HepG2 (cell line): ENCODE results near the gene NFE2L1. TPM values are rescaled to one million over a fixed set of nuclear protein-coding genes. Genes with fewer than 3 reads are reported as not detected.

Experiments used
- ARNTL ChIP-seq: sonication (generic); formaldehyde crosslinking; IDR thresholded peaks from 2 replicates; pipeline ENCODE4 v1.4.0; 2020; ENCODE audit warnings: mild to moderate bottlenecking, missing genetic modification reagents
- ATF7-NPFF ChIP-seq: sonication (generic); formaldehyde crosslinking; IDR thresholded peaks from 2 replicates; pipeline ENCODE4 v1.8.1; 2023; ENCODE audit warnings: mild to moderate bottlenecking, low read depth, missing genetic modification reagents, moderate library complexity
- ELF4 ChIP-seq: sonication (generic); formaldehyde crosslinking; IDR thresholded peaks from 2 replicates; pipeline ENCODE4 v1.5.0; 2020; ENCODE audit warnings: missing genetic modification reagents, mild to moderate bottlenecking, moderate library complexity, borderline replicate concordance
- GFI1 ChIP-seq: sonication (generic); formaldehyde crosslinking; IDR thresholded peaks from 2 replicates; pipeline ENCODE4 v1.5.0; 2020; ENCODE audit warnings: missing genetic modification reagents, mild to moderate bottlenecking, borderline replicate concordance
- ISX ChIP-seq: sonication (generic); formaldehyde crosslinking; conservative IDR thresholded peaks from 2 replicates; pipeline ENCODE4 v1.5.0; 2020; ENCODE audit warnings: missing genetic modification reagents
- MYC ChIP-seq: sonication (generic); formaldehyde crosslinking; IDR thresholded peaks from 2 replicates; pipeline ENCODE4 v1.9.0; 2021; ENCODE audit warnings: missing genetic modification reagents, borderline replicate concordance
- PLRG1 ChIP-seq: fragments of 450-650 bp; conservative IDR thresholded peaks from 2 replicates; pipeline ENCODE4 v1.6.1; 2016
- SRY ChIP-seq: sonication (generic); formaldehyde crosslinking; IDR thresholded peaks from 2 replicates; pipeline ENCODE4 v1.8.0; 2022; ENCODE audit warnings: mild to moderate bottlenecking, missing genetic modification reagents
- ZBTB38 ChIP-seq: sonication (generic); formaldehyde crosslinking; IDR thresholded peaks from 2 replicates; pipeline ENCODE4 v1.5.1; 2020; ENCODE audit warnings: mild to moderate bottlenecking, missing genetic modification reagents
- ZC3H13 ChIP-seq: sonication (generic); formaldehyde crosslinking; IDR thresholded peaks from 2 replicates; pipeline ENCODE4 v1.8.1; 2023; ENCODE audit warnings: mild to moderate bottlenecking, missing genetic modification reagents, moderate library complexity
- ZNF598 ChIP-seq: sonication (generic); formaldehyde crosslinking; IDR thresholded peaks from 2 replicates; pipeline ENCODE4 v1.5.1; 2020; ENCODE audit warnings: mild to moderate bottlenecking, missing genetic modification reagents, borderline replicate concordance
- ZNF660 ChIP-seq: sonication (generic); formaldehyde crosslinking; IDR thresholded peaks from 2 replicates; pipeline ENCODE4 v1.5.1; 2020; ENCODE audit warnings: mild to moderate bottlenecking, low read depth, missing genetic modification reagents, borderline replicate concordance
- ZNF672 ChIP-seq: sonication (generic); formaldehyde crosslinking; IDR thresholded peaks from 2 replicates; pipeline ENCODE4 v1.8.1; 2022; ENCODE audit warnings: missing genetic modification reagents
- ZNF7 ChIP-seq: IDR thresholded peaks from 2 replicates; pipeline ENCODE4 v1.6.1; 2016; ENCODE audit warnings: missing biosample characterization, missing genetic modification reagents
- polyA plus RNA-seq, 8 experiments: library from polyadenylated mRNA; depleted of rRNA in 3 of 8; stranded (reverse) in 7 of 8; unstranded in 1 of 8; fragments of >200 nt; fragmentation: Illumina TruSeq in 4 of 8; extraction: Trizol in 4 of 8; gene quantifications; 2 replicates each; pipeline versions ENCODE4 v1.2.1 to v1.2.3, GENCODE V29; 2011 to 2016; ENCODE audit warnings: low read depth in 4 of 8, missing spikeins in 1 of 8, mixed read lengths in 1 of 8; ENCODE audit not compliant: insufficient read depth in 1 of 8
- total RNA-seq, 5 experiments: library from RNA; depleted of rRNA; stranded (reverse); fragments of >200 nt; fragmentation: Illumina TruSeq; extraction: Trizol; gene quantifications; 2 replicates each; pipeline ENCODE4 v1.2.3, GENCODE V29; 2016; ENCODE audit warnings: low read depth in 1 of 5
- TF ChIP-seq, protein P1 (sequence below): sonication (generic); formaldehyde crosslinking; IDR thresholded peaks from 2 replicates; pipeline ENCODE4 v1.4.0; 2020; ENCODE audit warnings: missing genetic modification reagents
- TF ChIP-seq, protein P2 (sequence below): sonication (generic); formaldehyde crosslinking; IDR thresholded peaks from 2 replicates; pipeline ENCODE4 v1.4.0; 2020; ENCODE audit warnings: missing genetic modification reagents
- TF ChIP-seq, protein P3 (sequence below): IDR thresholded peaks from 2 replicates; pipeline ENCODE4 v1.6.1; 2012; ENCODE audit warnings: low read depth, low read length, improper control_type of control experiment
- TF ChIP-seq, protein P4 (sequence below): sonication (generic); formaldehyde crosslinking; IDR thresholded peaks from 2 replicates; pipeline ENCODE4 v1.5.0; 2020; ENCODE audit warnings: mild to moderate bottlenecking, missing genetic modification reagents, borderline replicate concordance

Gene NFE2L1
- total and polyA plus RNA-seq, 2 of the 13 experiments (the other 11 are each of a cell fraction or from before 2014, with no cell fraction given), result 67.0 to 234 TPM

DNA sequence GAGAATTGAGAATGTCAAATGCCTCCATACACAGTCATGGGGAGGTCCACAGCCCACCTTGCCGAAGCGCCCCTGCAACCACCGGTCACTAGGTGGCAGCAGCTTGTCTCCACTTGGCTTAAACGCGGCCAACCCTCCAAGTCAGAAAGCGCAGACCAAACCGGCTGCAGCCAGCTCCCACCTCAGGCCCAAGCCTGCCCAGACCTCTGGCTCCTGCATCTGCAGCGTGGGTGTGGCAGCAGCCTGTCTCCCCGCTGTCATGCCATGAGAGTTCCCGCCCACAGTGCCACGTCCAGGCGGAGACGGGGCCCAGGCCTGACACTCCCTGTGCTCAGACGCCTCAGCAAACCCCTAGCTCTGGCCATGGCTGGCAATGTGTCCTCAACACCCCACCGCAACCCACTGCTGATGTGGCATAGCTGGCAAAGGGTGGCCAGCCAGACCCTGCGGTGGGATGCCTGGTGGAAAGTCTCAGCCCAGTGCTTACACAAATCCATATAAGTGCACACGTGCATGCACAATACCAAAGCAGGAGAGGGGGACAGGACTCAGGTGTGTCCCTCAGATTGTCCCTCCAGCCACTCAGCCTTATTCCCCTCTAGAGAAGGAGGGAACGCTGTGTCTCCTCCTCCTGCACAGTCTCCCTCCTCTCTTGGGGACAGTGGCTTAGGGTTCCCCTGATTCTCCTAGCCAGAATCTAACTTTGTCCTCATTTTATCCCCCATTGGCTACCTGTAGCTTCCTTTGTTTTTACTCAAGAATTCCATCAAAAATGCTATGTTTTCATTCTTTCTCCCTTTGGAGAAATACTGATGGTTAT is 21.4 kb upstream of the NFE2L1 start (continued):
- TF ChIP-seq, protein P1, sequence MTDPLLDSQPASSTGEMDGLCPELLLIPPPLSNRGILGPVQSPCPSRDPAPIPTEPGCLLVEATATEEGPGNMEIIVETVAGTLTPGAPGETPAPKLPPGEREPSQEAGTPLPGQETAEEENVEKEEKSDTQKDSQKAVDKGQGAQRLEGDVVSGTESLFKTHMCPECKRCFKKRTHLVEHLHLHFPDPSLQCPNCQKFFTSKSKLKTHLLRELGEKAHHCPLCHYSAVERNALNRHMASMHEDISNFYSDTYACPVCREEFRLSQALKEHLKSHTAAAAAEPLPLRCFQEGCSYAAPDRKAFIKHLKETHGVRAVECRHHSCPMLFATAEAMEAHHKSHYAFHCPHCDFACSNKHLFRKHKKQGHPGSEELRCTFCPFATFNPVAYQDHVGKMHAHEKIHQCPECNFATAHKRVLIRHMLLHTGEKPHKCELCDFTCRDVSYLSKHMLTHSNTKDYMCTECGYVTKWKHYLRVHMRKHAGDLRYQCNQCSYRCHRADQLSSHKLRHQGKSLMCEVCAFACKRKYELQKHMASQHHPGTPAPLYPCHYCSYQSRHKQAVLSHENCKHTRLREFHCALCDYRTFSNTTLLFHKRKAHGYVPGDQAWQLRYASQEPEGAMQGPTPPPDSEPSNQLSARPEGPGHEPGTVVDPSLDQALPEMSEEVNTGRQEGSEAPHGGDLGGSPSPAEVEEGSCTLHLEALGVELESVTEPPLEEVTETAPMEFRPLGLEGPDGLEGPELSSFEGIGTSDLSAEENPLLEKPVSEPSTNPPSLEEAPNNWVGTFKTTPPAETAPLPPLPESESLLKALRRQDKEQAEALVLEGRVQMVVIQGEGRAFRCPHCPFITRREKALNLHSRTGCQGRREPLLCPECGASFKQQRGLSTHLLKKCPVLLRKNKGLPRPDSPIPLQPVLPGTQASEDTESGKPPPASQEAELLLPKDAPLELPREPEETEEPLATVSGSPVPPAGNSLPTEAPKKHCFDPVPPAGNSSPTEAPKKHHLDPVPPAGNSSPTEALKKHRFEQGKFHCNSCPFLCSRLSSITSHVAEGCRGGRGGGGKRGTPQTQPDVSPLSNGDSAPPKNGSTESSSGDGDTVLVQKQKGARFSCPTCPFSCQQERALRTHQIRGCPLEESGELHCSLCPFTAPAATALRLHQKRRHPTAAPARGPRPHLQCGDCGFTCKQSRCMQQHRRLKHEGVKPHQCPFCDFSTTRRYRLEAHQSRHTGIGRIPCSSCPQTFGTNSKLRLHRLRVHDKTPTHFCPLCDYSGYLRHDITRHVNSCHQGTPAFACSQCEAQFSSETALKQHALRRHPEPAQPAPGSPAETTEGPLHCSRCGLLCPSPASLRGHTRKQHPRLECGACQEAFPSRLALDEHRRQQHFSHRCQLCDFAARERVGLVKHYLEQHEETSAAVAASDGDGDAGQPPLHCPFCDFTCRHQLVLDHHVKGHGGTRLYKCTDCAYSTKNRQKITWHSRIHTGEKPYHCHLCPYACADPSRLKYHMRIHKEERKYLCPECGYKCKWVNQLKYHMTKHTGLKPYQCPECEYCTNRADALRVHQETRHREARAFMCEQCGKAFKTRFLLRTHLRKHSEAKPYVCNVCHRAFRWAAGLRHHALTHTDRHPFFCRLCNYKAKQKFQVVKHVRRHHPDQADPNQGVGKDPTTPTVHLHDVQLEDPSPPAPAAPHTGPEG (CRISPR knock-in tag), result no peak
- TF ChIP-seq ISX (no peak), GFI1 (CRISPR knock-in tag) (no peak), ZC3H13 (CRISPR knock-in tag) (no peak), ARNTL (CRISPR knock-in tag) (0 out of 2 replicates have a peak, but pooled peaks have one; percentile 31), ZNF672 (CRISPR knock-in tag) (no peak), ZBTB38 (CRISPR knock-in tag) (peak; percentile 76), ZNF660 (CRISPR knock-in tag) (no peak), ATF7-NPFF (0 out of 2 replicates have a peak, but pooled peaks have one; percentile 5), SRY (CRISPR knock-in tag) (no peak), ZNF7 (no peak), ZNF598 (CRISPR knock-in tag) (no peak), ELF4 (CRISPR knock-in tag) (no peak), PLRG1 (no peak), MYC (CRISPR knock-in tag) (no peak; the same call in 1 of the 2 replicates)
- TF ChIP-seq, protein P2, sequence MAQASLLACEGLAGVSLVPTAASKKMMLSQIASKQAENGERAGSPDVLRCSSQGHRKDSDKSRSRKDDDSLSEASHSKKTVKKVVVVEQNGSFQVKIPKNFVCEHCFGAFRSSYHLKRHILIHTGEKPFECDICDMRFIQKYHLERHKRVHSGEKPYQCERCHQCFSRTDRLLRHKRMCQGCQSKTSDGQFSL (CRISPR knock-in tag), result no peak
- TF ChIP-seq, protein P3, sequence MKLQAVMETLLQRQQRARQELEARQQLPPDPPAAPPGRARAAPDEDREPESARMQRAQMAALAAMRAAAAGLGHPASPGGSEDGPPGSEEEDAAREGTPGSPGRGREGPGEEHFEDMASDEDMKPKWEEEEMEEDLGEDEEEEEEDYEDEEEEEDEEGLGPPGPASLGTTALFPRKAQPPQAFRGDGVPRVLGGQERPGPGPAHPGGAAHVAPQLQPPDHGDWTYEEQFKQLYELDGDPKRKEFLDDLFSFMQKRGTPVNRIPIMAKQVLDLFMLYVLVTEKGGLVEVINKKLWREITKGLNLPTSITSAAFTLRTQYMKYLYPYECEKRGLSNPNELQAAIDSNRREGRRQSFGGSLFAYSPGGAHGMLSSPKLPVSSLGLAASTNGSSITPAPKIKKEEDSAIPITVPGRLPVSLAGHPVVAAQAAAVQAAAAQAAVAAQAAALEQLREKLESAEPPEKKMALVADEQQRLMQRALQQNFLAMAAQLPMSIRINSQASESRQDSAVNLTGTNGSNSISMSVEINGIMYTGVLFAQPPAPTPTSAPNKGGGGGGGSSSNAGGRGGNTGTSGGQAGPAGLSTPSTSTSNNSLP, result no peak
- TF ChIP-seq, protein P4, sequence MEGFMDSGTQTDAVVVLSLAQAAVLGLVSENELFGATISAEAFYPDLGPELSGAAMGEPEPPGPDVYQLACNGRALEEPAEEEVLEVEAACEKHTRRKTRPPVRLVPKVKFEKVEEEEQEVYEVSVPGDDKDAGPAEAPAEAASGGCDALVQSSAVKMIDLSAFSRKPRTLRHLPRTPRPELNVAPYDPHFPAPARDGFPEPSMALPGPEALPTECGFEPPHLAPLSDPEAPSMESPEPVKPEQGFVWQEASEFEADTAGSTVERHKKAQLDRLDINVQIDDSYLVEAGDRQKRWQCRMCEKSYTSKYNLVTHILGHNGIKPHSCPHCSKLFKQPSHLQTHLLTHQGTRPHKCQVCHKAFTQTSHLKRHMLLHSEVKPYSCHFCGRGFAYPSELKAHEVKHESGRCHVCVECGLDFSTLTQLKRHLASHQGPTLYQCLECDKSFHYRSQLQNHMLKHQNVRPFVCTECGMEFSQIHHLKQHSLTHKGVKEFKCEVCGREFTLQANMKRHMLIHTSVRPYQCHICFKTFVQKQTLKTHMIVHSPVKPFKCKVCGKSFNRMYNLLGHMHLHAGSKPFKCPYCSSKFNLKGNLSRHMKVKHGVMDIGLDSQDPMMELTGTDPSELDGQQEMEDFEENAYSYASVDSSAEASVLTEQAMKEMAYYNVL (CRISPR knock-in tag), result no peak
